Upper lobe of left lung (tissue), 6 donors: Measurements from ENCODE around the gene POLD1. TPM values are rescaled to one million over a fixed set of nuclear protein-coding genes. Genes with fewer than 3 reads are reported as not detected.
"Not testable (repeated sequence)": the region's sequence is repeated elsewhere in the genome, so short reads cannot be mapped to it uniquely, and the experiment has no call there.

Experiments used
- ATAC-seq, 2 donors: fragments of 200-7000 bp; cut with Tn5 transposase; one replicate each; pipeline ENCODE4 v1.9.1; 2022; ENCODE audit warnings: mild to moderate bottlenecking in 2 of 2, moderate library complexity in 2 of 2; ENCODE audit not compliant: low FRiP score in 2 of 2
- DNase-seq, 2 donors: peaks; one replicate each; pipeline ENCODE4 v3.0.0-alpha.2; 2019 to 2020
- H3K27ac ChIP-seq, 4 donors: fragments of 200-600 bp; sonication (generic); one replicate each; pipeline ENCODE4 v1.5.1; 2016 to 2019
- H3K27me3 ChIP-seq, 4 donors: fragments of 200-600 bp; sonication (generic); one replicate each; pipeline ENCODE4 v1.5.1; 2017 to 2019
- H3K36me3 ChIP-seq, 4 donors: fragments of 200-600 bp; sonication (generic); one replicate each; pipeline ENCODE4 v1.5.1; 2016 to 2019
- H3K4me1 ChIP-seq, 4 donors: fragments of 200-600 bp; sonication (generic); one replicate each; pipeline ENCODE4 v1.5.1; 2018 to 2019
- H3K4me3 ChIP-seq, 4 donors: fragments of 200-600 bp; sonication (generic); one replicate each; pipeline ENCODE4 v1.5.1; 2017 to 2019; ENCODE audit warnings: mild to moderate bottlenecking in 2 of 4, moderate library complexity in 1 of 4
- H3K9me3 ChIP-seq, 4 donors: fragments of 200-600 bp; sonication (generic); one replicate each; pipeline ENCODE4 v1.5.1; 2018 to 2019
- CTCF ChIP-seq, 6 experiments: fragments of 450-650 bp in 4 of 6; fragments of 200-600 bp in 2 of 6; sonication (generic) in 2 of 6; IDR thresholded peaks; one replicate each; pipeline ENCODE4 v1.5.1; 2016 to 2019; ENCODE audit warnings: antibody characterized with exemption in 6 of 6
- EP300 ChIP-seq, 4 donors: sonication (generic); formaldehyde crosslinking; IDR thresholded peaks; one replicate each; pipeline ENCODE4 v1.5.1; 2017; ENCODE audit warnings: antibody characterized with exemption in 4 of 4, control low read depth in 2 of 4
- POLR2A ChIP-seq, 4 donors: fragments of 450-650 bp; IDR thresholded peaks; one replicate each; pipeline ENCODE4 v1.5.1; 2016 to 2017; ENCODE audit warnings: antibody characterized with exemption in 4 of 4, mild to moderate bottlenecking in 2 of 4
- POLR2AphosphoS5 ChIP-seq, 2 donors: sonication (generic); formaldehyde crosslinking; IDR thresholded peaks; one replicate each; pipeline ENCODE4 v1.5.1; 2017; ENCODE audit warnings: antibody characterized with exemption in 2 of 2
- WGBS, 2 donors: methylation state at CpG; one replicate each; pipeline ENCODE4 v1.1.5; 2017 to 2018; 5-methylcytosine and 5-hydroxymethylcytosine counted together
- total RNA-seq, 6 donors: library from RNA; depleted of rRNA in 4 of 6; stranded (reverse); fragments of >200 nt in 4 of 6; gene quantifications; one replicate each; pipeline versions ENCODE4 v1.1.0 to v1.2.1, GENCODE V29; 2016 to 2021
- donor health status: DM: no; HTN: no; CAD: no; lungs with moderate emphysema.
- donor health status: DM: no; HTN: yes; CAD: no; lungs with severe emphysema.

The POLD1 gene
- total RNA-seq, 6 donors from 2014 or later, result 20.5 to 66.0 (median 44.0) TPM

- Histone ChIP-seq H3K4me3 (peak overlapping the region; percentile 64 to 72 (median 68)), H3K36me3 (peaks cover 19 to 34% (median 29%) of the 10 kb centered on the region in 4 donors), H3K27ac (peak overlapping the region; percentile 79 to 89 (median 88)), H3K4me1 (peaks cover 13 to 44% (median 39%) of the 10 kb centered on the region in 4 donors), H3K9me3 (no peaks in the 10 kb centered on the region), H3K27me3 (no peaks in the 10 kb centered on the region)
- DNase-seq (no peak), ATAC-seq (no peak)
- WGBS, 2 donors, result 18% methylated on average over 24 to 25 of the region's 26 CpGs
- TF ChIP-seq EP300 (IDR thresholded peaks at IDR 0.05), result no peak
- no peak for TF ChIP-seq CTCF (IDR thresholded peaks at IDR 0.05)
- TF ChIP-seq POLR2A (IDR thresholded peaks at IDR 0.05), result no peak
- TF ChIP-seq POLR2AphosphoS5 (IDR thresholded peaks at IDR 0.05), result no peak
Measured at GRCh38 chr19:50384685-50385535, 763 bp downstream of the POLD1 start.

- peak overlapping the region in 2 of 4 donors; percentile 6 to 9 for H3K4me3 ChIP-seq
- no peaks in the 10 kb centered on the region for H3K9me3 ChIP-seq
- peaks cover 13 to 36% (median 28%) of the 10 kb centered on the region in 4 donors for H3K4me1 ChIP-seq
- H3K36me3 ChIP-seq, result peaks cover 4 to 10% (median 6%) of the 10 kb centered on the region in 4 donors
- peak overlapping the region in 3 of 4 donors; percentile 46 to 76 (median 70) for H3K27ac ChIP-seq
- H3K27me3 ChIP-seq, result no peaks in the 10 kb centered on the region
- ATAC-seq (no peak), DNase-seq (peak; percentile 57 to 81)
- TF ChIP-seq POLR2A (IDR thresholded peaks at IDR 0.05), result peak in 2 of 4 donors; percentile 9 to 54
- no peak for TF ChIP-seq EP300 (IDR thresholded peaks at IDR 0.05)
- 70 to 81% methylated on average over 21 of the region's 21 CpGs for WGBS, 2 donors
Measured at GRCh38 chr19:50387176-50387867, 3.2 kb downstream of the POLD1 start.

GRCh38 chr19:50387868-50388245, 3.7 kb downstream of the POLD1 start:
- ATAC-seq (no peak), DNase-seq (no peak)
- H3K4me1 ChIP-seq, result peaks cover 13 to 36% (median 28%) of the 10 kb centered on the region in 4 donors
- H3K27ac ChIP-seq, result peak overlapping the region in 3 of 4 donors; percentile 46 to 76 (median 70)
- peaks cover 0 to 5% (median 2%) of the 10 kb centered on the region in 4 donors for H3K36me3 ChIP-seq
- H3K27me3 ChIP-seq, result no peaks in the 10 kb centered on the region
- H3K4me3 ChIP-seq, result peak overlapping the region in 1 of 4 donors; percentile 9
- WGBS, 2 donors, result 82 to 93% methylated on average over 8 of the region's 8 CpGs
- TF ChIP-seq POLR2A (IDR thresholded peaks at IDR 0.05) (peak in 1 of 4 donors; percentile 24), EP300 (IDR thresholded peaks at IDR 0.05) (no peak), POLR2AphosphoS5 (IDR thresholded peaks at IDR 0.05) (no peak)
- no peaks in the 10 kb centered on the region for H3K9me3 ChIP-seq

GRCh38 chr19:50390295-50390694, 6.1 kb downstream of the POLD1 start:
- ATAC-seq, result peak in 1 of 2 donors; percentile 70
- 70 to 83% methylated on average over 3 of the region's 3 CpGs for WGBS, 2 donors
- not testable (repeated sequence) for H3K4me3 ChIP-seq

GRCh38 chr19:50390952-50391351, 6.8 kb downstream of the POLD1 start:
- 89 to 97% methylated on average over 17 to 23 of the region's 23 CpGs for WGBS, 2 donors
- not testable (repeated sequence) for H3K4me3 ChIP-seq, ATAC-seq, H3K36me3 ChIP-seq, H3K27me3 ChIP-seq, H3K9me3 ChIP-seq
- Histone ChIP-seq H3K4me1 (peaks cover 0 to 10% (median 7%) of the 10 kb centered on the region in 4 donors), H3K27ac (peak overlapping the region in 1 of 4 donors; percentile 6)
- peak in 1 of 2 donors; percentile 59 for DNase-seq

More at GRCh38 chr19:50390295-50390694, 6.1 kb downstream of the POLD1 start:
- not testable (repeated sequence) for H3K27me3 ChIP-seq, H3K36me3 ChIP-seq, H3K9me3 ChIP-seq, DNase-seq
- Histone ChIP-seq H3K4me1 (peaks cover under 1 to 15% (median 12%) of the 10 kb centered on the region in 4 donors), H3K27ac (peak overlapping the region; percentile 24 to 51 (median 48))

GRCh38 chr19:50392759-50393158, 8.6 kb downstream of the POLD1 start:
- TF ChIP-seq POLR2A (IDR thresholded peaks at IDR 0.05) (no peak), EP300 (IDR thresholded peaks at IDR 0.05) (no peak), POLR2AphosphoS5 (IDR thresholded peaks at IDR 0.05) (no peak), CTCF (IDR thresholded peaks at IDR 0.05) (no peak)
- WGBS, 2 donors, result 94 to 97% methylated on average over 5 of the region's 5 CpGs
- H3K4me1 ChIP-seq, result peaks cover 0 to 10% (median 0%) of the 10 kb centered on the region in 4 donors

More at GRCh38 chr19:50392759-50393158, 8.6 kb downstream of the POLD1 start:
- DNase-seq (no peak), ATAC-seq (no peak)
- H3K27me3 ChIP-seq, result no peaks in the 10 kb centered on the region
- no peak overlapping the region for H3K4me3 ChIP-seq
- H3K9me3 ChIP-seq, result no peaks in the 10 kb centered on the region
- H3K27ac ChIP-seq, result no peak overlapping the region
- peaks cover 0 to 2% (median under 1%) of the 10 kb centered on the region in 4 donors for H3K36me3 ChIP-seq
